HG03565 (cell line): ENCODE measurements around the gene TNIK.
A peak's percentile ranks its signal among the peaks of the same experiment; 100 is the strongest.
"Not testable (repeated sequence)": the region's sequence is repeated elsewhere in the genome, so short reads cannot be mapped to it uniquely, and the experiment has no call there.

Experiments
- ATAC-seq: cut with Tn5 transposase; IDR thresholded peaks from one replicate; pipeline ENCODE4 v1.9.1; 2021; ENCODE audit warnings: mild to moderate bottlenecking, moderate library complexity; ENCODE audit not compliant: unreplicated experiment

TNIK gene

DNA sequence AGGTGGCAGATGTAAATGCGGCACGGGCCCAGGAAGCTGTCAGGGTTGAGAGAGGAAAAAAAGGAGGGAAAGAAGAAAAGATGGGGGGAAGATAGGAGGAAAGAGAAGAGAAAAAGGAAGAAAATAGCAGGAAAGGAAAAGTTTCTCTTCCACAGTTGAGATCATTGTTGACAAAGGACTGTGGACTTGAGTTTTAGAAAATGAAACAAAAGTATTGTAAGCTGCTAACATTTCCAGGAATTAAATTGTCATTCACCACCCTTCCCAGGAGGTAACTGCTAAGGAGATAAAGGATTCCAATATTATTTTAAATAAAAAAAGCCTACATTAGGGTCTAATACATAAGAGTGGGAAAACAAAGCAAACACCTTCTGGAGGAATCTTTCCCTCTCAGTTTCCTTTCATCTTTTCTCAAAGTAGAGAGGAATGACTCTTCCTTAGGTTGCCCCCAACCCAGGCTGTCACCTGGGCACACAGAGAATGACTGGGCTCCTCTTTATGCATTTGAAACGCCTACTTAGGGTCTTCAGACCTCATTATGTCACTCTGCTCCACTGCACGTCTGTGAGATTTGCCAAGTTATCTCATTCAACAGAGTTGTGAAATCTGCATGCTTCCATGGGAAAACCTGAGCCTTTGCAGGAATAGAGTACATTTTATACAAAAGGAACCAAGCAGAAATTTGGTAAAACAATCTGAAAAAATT lies 194.0 kb downstream of the TNIK start:
- ATAC-seq: no peak

- ATAC-seq: no peak
Observed at GRCh38 chr3:171264758-171265157, 195.4 kb downstream of the TNIK start.

- no peak for ATAC-seq
Observed at GRCh38 chr3:171262431-171262830, 197.8 kb downstream of the TNIK start.

DNA sequence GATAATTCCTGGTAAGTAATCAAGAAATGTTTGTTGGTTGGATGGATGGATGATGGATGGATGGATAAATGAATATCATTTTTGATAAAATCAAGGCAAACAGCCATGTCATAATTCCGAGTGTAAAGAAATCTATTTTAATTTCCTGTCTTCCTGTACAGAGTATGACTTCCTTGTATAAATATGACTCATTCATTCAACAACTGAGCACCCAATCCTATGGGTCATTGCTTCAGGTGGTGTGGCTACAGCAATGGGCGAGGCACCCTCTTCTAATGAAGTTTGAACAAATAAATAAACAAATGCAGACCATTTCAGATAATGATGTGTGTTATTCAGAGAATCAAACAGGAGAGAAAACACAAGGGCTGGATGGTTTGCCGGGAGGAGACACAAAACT lies 198.7 kb downstream of the TNIK start:
- no peak for ATAC-seq

DNA sequence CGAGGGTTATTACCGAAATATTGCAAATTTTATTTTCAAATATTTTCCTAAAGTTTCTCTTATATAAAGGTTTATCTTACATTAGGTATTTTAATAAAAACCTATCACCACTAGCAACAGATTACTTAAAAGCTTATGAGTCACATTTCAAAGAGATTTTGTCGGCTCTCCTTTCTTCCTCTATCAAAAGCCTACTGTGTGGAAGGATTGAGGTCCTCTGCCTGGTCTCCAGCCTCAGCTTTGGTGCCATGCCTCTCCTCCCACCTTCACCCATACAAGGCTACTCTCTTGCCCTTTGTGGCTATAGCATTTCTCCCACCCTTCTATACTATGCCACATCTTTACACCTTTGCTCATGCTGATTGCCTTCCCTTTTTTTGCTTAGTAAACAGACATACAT lies 199.3 kb downstream of the TNIK start:
- no peak for ATAC-seq

- ATAC-seq: no peak
Observed at GRCh38 chr3:171260466-171260865, 199.7 kb downstream of the TNIK start.

DNA sequence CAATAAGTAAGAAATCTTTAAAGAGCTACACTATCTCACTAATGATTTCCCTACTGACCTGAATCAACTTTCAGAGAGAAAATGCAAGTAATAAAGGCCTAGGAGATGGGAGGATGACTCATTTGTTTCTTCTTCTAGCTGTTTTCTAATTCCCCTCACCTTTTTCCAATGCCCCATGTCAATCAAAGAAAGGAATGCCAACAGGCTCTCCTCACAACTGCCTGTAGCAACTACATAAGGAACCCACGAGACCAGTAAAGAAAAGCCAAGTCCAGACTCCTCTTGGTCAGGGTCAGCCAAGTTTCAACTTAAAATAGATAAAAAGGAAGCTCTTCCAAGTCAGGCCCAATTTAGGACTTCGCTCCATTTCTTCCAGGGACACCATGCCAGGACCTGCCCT lies 201.9 kb downstream of the TNIK start:
- no peak for ATAC-seq

- ATAC-seq: peak; percentile 70
Observed at GRCh38 chr3:171257251-171258203, 202.7 kb downstream of the TNIK start.

GRCh38 chr3:171256445-171257250 lies 203.6 kb downstream of the TNIK start:
- ATAC-seq: no peak

GRCh38 chr3:171255236-171255806 lies 204.9 kb downstream of the TNIK start:
- peak; percentile 43 for ATAC-seq

- ATAC-seq: no peak
Observed at GRCh38 chr3:171254315-171254714, 205.9 kb downstream of the TNIK start.

DNA sequence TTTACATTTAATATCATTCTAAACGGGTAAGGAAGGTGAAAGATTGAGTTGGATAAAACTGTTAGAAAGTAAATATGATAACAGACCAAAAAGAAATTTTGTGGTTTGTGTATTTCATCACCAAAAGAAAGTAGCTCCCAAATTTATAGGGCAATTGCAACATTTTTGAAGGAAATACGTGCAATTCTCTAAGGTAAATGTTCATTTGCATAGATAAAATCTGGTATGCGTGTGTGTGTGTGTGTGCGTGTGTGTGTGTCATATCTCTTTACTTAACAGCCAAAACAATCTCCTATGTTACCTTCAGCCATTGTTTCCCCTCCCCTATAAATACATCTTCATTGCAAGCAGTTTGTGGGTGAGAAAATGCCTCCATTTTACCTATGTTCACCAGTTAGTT lies 208.4 kb downstream of the TNIK start:
- ATAC-seq: no peak

GRCh38 chr3:171250444-171250843 lies 209.8 kb downstream of the TNIK start:
- no peak for ATAC-seq

DNA sequence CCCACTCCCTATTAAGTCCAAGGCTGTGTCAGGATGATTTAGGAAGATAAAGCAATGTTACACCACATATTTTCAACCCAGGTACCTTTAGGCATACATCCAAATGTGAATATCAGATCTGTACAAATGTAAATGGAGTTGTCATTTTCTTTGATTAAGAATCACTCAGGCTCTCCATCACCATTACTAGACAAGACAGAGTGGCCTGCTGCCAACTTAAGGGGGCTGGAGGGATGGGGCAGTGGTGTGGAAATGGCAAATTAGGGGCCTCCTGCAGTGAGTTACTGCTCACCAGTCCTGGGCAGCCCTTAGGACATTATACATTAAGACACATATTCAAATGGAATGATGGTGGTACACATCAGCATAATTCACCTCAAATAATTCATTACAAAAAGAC lies 211.0 kb downstream of the TNIK start:
- no peak for ATAC-seq

DNA sequence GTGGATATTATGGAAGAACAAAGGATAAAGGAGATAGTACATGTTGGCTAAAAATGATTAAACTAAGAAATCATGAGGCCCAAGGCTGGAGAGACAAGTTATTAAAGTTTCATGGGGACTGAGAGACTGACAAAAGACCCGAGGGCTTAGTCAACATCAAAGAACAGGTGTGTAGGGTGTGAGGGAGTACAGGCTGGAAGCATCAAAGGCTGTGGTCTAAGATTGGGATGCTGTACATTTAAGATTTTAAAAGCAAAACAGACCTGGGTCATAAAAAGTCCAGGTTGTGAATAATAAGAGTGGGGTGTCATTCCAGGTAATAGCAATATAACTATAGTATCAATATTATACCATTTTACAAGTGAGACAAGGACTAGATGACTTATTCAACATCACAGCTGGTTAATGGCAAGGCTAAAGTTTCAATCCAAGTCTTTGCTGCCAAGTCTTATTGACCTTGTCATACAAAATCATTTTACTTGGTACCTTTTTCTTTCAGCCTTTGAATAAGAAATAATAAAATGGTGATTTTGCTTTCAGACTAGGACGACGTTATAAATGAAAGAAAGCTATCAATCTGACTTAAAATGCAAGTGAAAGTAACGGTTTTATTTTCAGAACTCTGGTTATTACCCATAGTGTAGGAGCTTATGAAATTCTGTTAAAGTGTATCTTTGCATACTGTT lies 211.6 kb downstream of the TNIK start:
- peak; percentile 70 for ATAC-seq

- no peak for ATAC-seq
Observed at GRCh38 chr3:171245796-171246765, 214.1 kb downstream of the TNIK start.

DNA sequence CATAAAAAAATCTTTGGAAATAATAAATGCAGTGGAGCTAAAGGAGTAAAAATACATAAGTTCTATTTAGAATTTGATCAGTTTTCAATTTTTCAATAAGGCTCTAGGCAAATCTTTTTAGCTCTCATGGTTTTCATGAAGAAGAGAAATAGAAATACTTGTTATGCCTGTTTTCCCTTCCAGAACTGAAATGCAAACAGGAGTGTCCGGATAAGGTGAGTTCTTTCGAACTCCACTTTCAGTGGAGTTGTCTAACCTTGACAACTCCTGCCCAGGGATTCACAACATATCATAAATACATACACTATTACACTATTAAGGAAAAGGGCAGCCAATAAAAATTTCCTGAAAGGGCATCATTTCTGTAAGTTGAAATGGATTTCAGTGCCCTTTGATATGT lies 217.3 kb downstream of the TNIK start:
- ATAC-seq: no peak

DNA sequence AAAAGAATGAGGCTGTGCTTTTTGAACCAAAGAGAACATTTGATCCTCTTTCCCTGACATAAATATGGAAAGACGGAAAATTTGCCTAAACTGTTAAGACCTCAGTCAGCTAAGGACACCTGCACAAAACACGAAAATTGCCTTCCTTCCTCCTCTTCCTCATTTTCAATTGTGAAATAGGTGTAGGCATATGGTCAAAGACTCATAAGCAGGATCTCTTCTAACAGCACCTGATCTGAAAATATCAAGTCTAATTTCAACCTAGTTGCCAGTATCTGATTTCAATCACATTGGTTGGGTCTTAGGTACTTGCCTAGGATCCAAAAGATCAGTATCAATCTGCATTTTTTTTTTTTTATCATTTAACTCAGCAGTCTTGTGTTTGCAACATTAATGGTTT lies 218.0 kb downstream of the TNIK start:
- ATAC-seq: no peak

DNA sequence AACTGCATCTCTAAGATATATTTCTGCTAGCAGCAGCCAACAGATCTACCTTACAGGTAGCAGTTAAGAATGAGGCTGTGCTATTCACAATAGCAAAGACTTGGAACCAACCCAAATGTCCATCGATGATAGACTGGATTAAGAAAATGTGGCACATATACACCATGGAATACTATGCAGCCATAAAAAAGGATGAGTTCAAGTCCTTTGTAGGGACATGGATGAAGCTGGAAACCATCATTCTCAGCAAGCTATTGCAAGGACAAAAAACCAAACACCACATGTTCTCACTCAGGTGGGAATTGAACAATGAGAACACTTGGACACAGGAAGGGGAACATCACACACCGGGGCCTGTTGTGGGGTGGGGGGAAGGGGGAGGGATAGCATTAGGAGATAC lies 218.6 kb downstream of the TNIK start:
- not testable (repeated sequence) for ATAC-seq
